SK-N-DZ (cell line): ENCODE results near the gene TJP1.
A peak's percentile ranks its signal among the peaks of the same experiment; 100 is the strongest.
"Not testable (repeated sequence)": the region's sequence is repeated elsewhere in the genome, so short reads cannot be mapped to it uniquely, and the experiment has no call there.

Source experiments
- DNase-seq: peaks from one replicate; pipeline ENCODE4 v3.0.0-alpha.2; 2015; ENCODE audit warnings: low spot score

The TJP1 gene

GRCh38 chr15:29756358-29757267, 65.7 kb downstream of the TJP1 start:
- no peak for DNase-seq

- not testable (repeated sequence) for DNase-seq
These were observed 68.3 kb downstream of the TJP1 start for GRCh38 chr15:29754009-29754408.

- no peak for DNase-seq
These were observed 68.8 kb downstream of the TJP1 start for GRCh38 chr15:29753506-29753905.

- DNase-seq: no peak
These were observed 71.5 kb downstream of the TJP1 start for GRCh38 chr15:29750754-29751153.

GRCh38 chr15:29749365-29750086, 72.7 kb downstream of the TJP1 start:
- no peak for DNase-seq

GRCh38 chr15:29747837-29748417, 74.3 kb downstream of the TJP1 start:
- no peak for DNase-seq

GRCh38 chr15:29743475-29743874, 78.8 kb downstream of the TJP1 start:
- DNase-seq: no peak

GRCh38 chr15:29740692-29741311, 81.5 kb downstream of the TJP1 start:
- DNase-seq: peak; percentile 6

GRCh38 chr15:29736744-29737020, 85.6 kb downstream of the TJP1 start:
- no peak for DNase-seq

- DNase-seq: no peak
These were observed 86.1 kb downstream of the TJP1 start for GRCh38 chr15:29736012-29736743.

GRCh38 chr15:29734917-29735572, 87.2 kb downstream of the TJP1 start:
- no peak for DNase-seq

- DNase-seq: no peak
These were observed 90.4 kb downstream of the TJP1 start for GRCh38 chr15:29731865-29732264.

- not testable (repeated sequence) for DNase-seq
These were observed 91.8 kb downstream of the TJP1 start for GRCh38 chr15:29730471-29730870.

GRCh38 chr15:29728418-29728817, 93.8 kb downstream of the TJP1 start:
- no peak for DNase-seq

GRCh38 chr15:29727871-29728270, 94.4 kb downstream of the TJP1 start:
- no peak for DNase-seq

- no peak for DNase-seq
These were observed 95.7 kb downstream of the TJP1 start for GRCh38 chr15:29726553-29726952.

- no peak for DNase-seq
These were observed 98.2 kb downstream of the TJP1 start for GRCh38 chr15:29724026-29724425.

- DNase-seq: no peak
These were observed 108.5 kb downstream of the TJP1 start for GRCh38 chr15:29713784-29714183.

- no peak for DNase-seq
These were observed 110.0 kb downstream of the TJP1 start for GRCh38 chr15:29712149-29712885.

GRCh38 chr15:29711531-29711930, 110.7 kb downstream of the TJP1 start:
- no peak for DNase-seq
